Measurements from ENCODE around the gene GUCA2B.

GRCh38 chr1:42153624-42154023, 414 bp downstream of the GUCA2B start:
- TF ChIP-seq SUZ12 (IDR thresholded peaks at IDR 0.05; ENCODE audit: extremely low read depth, insufficient read depth, insufficient read length) (no peak), YY1 (IDR thresholded peaks at IDR 0.05; ENCODE audit: insufficient read depth, insufficient read length) (no peak)

Measured in NT2/D1 (cell line).